Neural cell (in vitro differentiated cells): ENCODE measurements around the gene FRMD4A. TPM values are rescaled to one million over a fixed set of nuclear protein-coding genes. Genes with fewer than 3 reads are reported as not detected.

Source experiments
- H2AFZ ChIP-seq: fragments of 200-600, 300-800 bp; sonication (generic), shearing (Covaris generic); 2 replicates; pipeline ENCODE4 v1.6.0; 2014; ENCODE audit warnings: low read depth, mild to moderate bottlenecking, antibody characterized with exemption, low read length, moderate library complexity
- H3F3A ChIP-seq: fragments of 200-600 bp; shearing (Covaris generic); 2 replicates; pipeline ENCODE4 v1.6.1; 2016; ENCODE audit warnings: mild to moderate bottlenecking, moderate library complexity, mixed read lengths, antibody characterized with exemption, low read length; ENCODE audit not compliant: insufficient read depth, poor library complexity, severe bottlenecking
- H3K27ac ChIP-seq: fragments of 200-600, 300-800 bp; sonication (generic), shearing (Covaris generic); 2 replicates; pipeline ENCODE4 v1.5.1; 2014; ENCODE audit warnings: mild to moderate bottlenecking, low read length, moderate library complexity
- H3K27me3 ChIP-seq: fragments of 300-800, 200-600 bp; sonication (generic), shearing (Covaris generic); 2 replicates; pipeline ENCODE4 v1.6.0; 2014; ENCODE audit warnings: mild to moderate bottlenecking, low read depth, low read length, moderate library complexity; ENCODE audit not compliant: insufficient read depth
- H3K36me3 ChIP-seq: fragments of 300-800, 200-600 bp; sonication (generic), shearing (Covaris generic); 2 replicates; pipeline ENCODE4 v1.5.1; 2014; ENCODE audit warnings: mild to moderate bottlenecking, antibody characterized with exemption, low read length, moderate library complexity; ENCODE audit not compliant: insufficient read depth
- H3K4me2 ChIP-seq: fragments of 300-800, 200-600 bp; sonication (generic), shearing (Covaris generic); 2 replicates; pipeline ENCODE4 v1.6.0; 2014; ENCODE audit warnings: mild to moderate bottlenecking, low read length
- H3K4me3 ChIP-seq: fragments of 300-800, 200-600 bp; sonication (generic), shearing (Covaris generic); 2 replicates; pipeline ENCODE4 v1.5.1; 2014; ENCODE audit warnings: mild to moderate bottlenecking, low read length, moderate library complexity
- H3K79me2 ChIP-seq: fragments of 200-600 bp; shearing (Covaris generic); replicated peaks from 2 replicates; pipeline ENCODE4 v1.6.0; 2014; ENCODE audit warnings: mild to moderate bottlenecking, low read length, moderate library complexity; ENCODE audit not compliant: insufficient read depth
- H3K9ac ChIP-seq: fragments of 300-800, 200-600 bp; sonication (generic), shearing (Covaris generic); 2 replicates; pipeline ENCODE4 v1.6.1; 2016; ENCODE audit warnings: mild to moderate bottlenecking, low read length, mixed read lengths
- H3K9me2 ChIP-seq: fragments of 200-600 bp; shearing (Covaris generic); 2 replicates; pipeline ENCODE4 v1.6.1; 2016; ENCODE audit warnings: mild to moderate bottlenecking, low read length, mixed read lengths; ENCODE audit not compliant: insufficient read depth
- H3K9me3 ChIP-seq: fragments of 200-600, 300-800 bp; sonication (generic), shearing (Covaris generic); 2 replicates; pipeline ENCODE4 v1.6.1; 2016; ENCODE audit warnings: mild to moderate bottlenecking, mixed run types, low read length, moderate library complexity, mixed read lengths
- H4K20me1 ChIP-seq: fragments of 200-600 bp; shearing (Covaris generic); 2 replicates; pipeline ENCODE4 v1.6.1; 2016; ENCODE audit warnings: mild to moderate bottlenecking, mixed run types; ENCODE audit not compliant: insufficient read depth
- EP300 ChIP-seq: fragments of 450-650 bp; conservative IDR thresholded peaks from 2 replicates; pipeline ENCODE4 v1.6.1; 2014; ENCODE audit warnings: antibody characterized with exemption, mild to moderate bottlenecking, moderate library complexity; ENCODE audit not compliant: poor library complexity, severe bottlenecking
- EZH2 ChIP-seq: fragments of 200-600, 300-800 bp; shearing (Covaris generic), sonication (generic); IDR thresholded peaks from 2 replicates; pipeline ENCODE4 v1.6.1; 2014; ENCODE audit warnings: antibody characterized with exemption, low read length, borderline replicate concordance, mild to moderate bottlenecking; ENCODE audit not compliant: insufficient read depth, poor library complexity, severe bottlenecking
- MXI1 ChIP-seq: fragments of 450-650 bp; conservative IDR thresholded peaks from 2 replicates; pipeline ENCODE4 v1.6.1; 2014; ENCODE audit warnings: antibody characterized with exemption, mild to moderate bottlenecking; ENCODE audit not compliant: poor library complexity, severe bottlenecking
- POLR2AphosphoS5 ChIP-seq: IDR thresholded peaks from 2 replicates; pipeline ENCODE4 v1.6.1; 2012
- RAD21 ChIP-seq: fragments of 450-650 bp; conservative IDR thresholded peaks from 2 replicates; pipeline ENCODE4 v1.6.1; 2014; ENCODE audit warnings: antibody characterized with exemption, mild to moderate bottlenecking, moderate library complexity
- SMC3 ChIP-seq: fragments of 450-650 bp; conservative IDR thresholded peaks from 2 replicates; pipeline ENCODE4 v1.6.1; 2014; ENCODE audit warnings: antibody characterized with exemption, mild to moderate bottlenecking, moderate library complexity; ENCODE audit not compliant: poor library complexity
- TAF1 ChIP-seq: IDR thresholded peaks from 2 replicates; pipeline ENCODE4 v1.6.1; 2012; ENCODE audit warnings: low read depth
- polyA plus RNA-seq: library from polyadenylated mRNA; depleted of rRNA; stranded (reverse); fragments of >200 nt; gene quantifications from 2 replicates; pipeline ENCODE4 v1.2.3, GENCODE V29; 2014
- TF ChIP-seq, protein P1 (sequence below): fragments of 450-650 bp; IDR thresholded peaks from 2 replicates; pipeline ENCODE4 v1.5.1; 2014; ENCODE audit warnings: antibody characterized with exemption, mild to moderate bottlenecking, moderate library complexity; ENCODE audit not compliant: poor library complexity, severe bottlenecking
- TF ChIP-seq, protein P2 (sequence below): IDR thresholded peaks from 2 replicates; pipeline ENCODE4 v1.6.1; 2012; ENCODE audit warnings: borderline replicate concordance

FRMD4A gene
- polyA plus RNA-seq, 1 donor from 2014 or later = 36.5 TPM

DNA sequence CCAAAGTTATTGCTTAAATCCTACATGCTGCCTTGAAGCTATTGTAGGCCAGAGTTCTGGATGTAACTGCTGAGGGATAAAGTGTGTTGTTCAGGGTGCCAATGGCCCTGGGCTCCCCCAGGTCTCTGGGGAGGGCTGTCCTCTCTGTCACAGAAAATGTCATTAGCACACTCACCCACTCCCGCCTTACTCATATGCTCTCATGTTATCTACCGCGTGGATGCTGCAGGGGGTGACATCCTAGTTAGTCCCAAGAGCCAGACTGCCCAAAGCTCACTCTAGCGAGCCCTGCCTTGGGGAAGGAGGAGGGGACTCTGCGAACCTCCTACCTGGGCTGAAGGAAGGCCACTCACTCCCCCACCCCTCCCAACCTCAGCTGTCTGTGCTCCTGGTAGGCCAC, 122.5 kb downstream of the FRMD4A start:
- Histone ChIP-seq H3K4me2 (no peak overlapping the region), H3K79me2 (no peaks in the 10 kb centered on the region), H3K27me3 (no peaks in the 10 kb centered on the region), H2AFZ (no peak overlapping the region), H3K9me3 (no peaks in the 10 kb centered on the region), H3F3A (no peaks in the 10 kb centered on the region), H3K36me3 (no peaks in the 10 kb centered on the region), H3K9ac (no peak overlapping the region), H3K27ac (no peak overlapping the region), H3K4me3 (no peak overlapping the region), H4K20me1 (no peaks in the 10 kb centered on the region), H3K9me2 (no peaks in the 10 kb centered on the region)
- TF ChIP-seq, protein P1, sequence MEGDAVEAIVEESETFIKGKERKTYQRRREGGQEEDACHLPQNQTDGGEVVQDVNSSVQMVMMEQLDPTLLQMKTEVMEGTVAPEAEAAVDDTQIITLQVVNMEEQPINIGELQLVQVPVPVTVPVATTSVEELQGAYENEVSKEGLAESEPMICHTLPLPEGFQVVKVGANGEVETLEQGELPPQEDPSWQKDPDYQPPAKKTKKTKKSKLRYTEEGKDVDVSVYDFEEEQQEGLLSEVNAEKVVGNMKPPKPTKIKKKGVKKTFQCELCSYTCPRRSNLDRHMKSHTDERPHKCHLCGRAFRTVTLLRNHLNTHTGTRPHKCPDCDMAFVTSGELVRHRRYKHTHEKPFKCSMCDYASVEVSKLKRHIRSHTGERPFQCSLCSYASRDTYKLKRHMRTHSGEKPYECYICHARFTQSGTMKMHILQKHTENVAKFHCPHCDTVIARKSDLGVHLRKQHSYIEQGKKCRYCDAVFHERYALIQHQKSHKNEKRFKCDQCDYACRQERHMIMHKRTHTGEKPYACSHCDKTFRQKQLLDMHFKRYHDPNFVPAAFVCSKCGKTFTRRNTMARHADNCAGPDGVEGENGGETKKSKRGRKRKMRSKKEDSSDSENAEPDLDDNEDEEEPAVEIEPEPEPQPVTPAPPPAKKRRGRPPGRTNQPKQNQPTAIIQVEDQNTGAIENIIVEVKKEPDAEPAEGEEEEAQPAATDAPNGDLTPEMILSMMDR = no peak
- TF ChIP-seq RAD21 (no peak), EP300 (no peak), EZH2 (no peak), POLR2AphosphoS5 (no peak), MXI1 (no peak), SMC3 (no peak), TAF1 (no peak)
- TF ChIP-seq, protein P2, sequence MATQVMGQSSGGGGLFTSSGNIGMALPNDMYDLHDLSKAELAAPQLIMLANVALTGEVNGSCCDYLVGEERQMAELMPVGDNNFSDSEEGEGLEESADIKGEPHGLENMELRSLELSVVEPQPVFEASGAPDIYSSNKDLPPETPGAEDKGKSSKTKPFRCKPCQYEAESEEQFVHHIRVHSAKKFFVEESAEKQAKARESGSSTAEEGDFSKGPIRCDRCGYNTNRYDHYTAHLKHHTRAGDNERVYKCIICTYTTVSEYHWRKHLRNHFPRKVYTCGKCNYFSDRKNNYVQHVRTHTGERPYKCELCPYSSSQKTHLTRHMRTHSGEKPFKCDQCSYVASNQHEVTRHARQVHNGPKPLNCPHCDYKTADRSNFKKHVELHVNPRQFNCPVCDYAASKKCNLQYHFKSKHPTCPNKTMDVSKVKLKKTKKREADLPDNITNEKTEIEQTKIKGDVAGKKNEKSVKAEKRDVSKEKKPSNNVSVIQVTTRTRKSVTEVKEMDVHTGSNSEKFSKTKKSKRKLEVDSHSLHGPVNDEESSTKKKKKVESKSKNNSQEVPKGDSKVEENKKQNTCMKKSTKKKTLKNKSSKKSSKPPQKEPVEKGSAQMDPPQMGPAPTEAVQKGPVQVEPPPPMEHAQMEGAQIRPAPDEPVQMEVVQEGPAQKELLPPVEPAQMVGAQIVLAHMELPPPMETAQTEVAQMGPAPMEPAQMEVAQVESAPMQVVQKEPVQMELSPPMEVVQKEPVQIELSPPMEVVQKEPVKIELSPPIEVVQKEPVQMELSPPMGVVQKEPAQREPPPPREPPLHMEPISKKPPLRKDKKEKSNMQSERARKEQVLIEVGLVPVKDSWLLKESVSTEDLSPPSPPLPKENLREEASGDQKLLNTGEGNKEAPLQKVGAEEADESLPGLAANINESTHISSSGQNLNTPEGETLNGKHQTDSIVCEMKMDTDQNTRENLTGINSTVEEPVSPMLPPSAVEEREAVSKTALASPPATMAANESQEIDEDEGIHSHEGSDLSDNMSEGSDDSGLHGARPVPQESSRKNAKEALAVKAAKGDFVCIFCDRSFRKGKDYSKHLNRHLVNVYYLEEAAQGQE = no peak

DNA sequence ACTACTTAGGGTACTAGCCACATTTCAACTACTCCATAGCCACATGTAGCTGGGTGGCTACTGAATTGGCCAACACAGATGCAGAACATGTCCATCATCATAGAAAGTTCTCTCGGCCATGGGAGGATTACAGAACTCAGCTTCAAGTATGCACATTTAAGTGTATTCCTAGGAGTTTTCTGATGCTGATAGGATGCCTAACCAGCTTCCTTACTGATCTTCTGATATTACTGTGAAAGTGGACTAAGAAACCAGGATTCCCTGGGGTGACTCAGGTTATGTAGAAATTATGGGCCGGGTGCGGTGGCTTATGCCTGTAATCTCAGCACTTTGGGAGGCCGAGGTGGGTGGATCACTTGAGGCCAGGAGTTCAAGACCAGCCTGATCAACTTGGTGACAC, 125.5 kb downstream of the FRMD4A start:
- H3K4me2 ChIP-seq = no peak overlapping the region
- H3K27ac ChIP-seq = no peak overlapping the region
- no peaks in the 10 kb centered on the region for H3K9me2 ChIP-seq
- H3K79me2 ChIP-seq = no peaks in the 10 kb centered on the region
- TF ChIP-seq, protein P2 = no peak
- no peak for TF ChIP-seq SMC3
- TF ChIP-seq EZH2 = no peak
- TF ChIP-seq POLR2AphosphoS5 = no peak
- TF ChIP-seq RAD21 = no peak
- no peak for TF ChIP-seq MXI1
- TF ChIP-seq TAF1 = no peak
- TF ChIP-seq, protein P1 = no peak
- no peak for TF ChIP-seq EP300
- no peak overlapping the region for H3K4me3 ChIP-seq
- no peaks in the 10 kb centered on the region for H3K36me3 ChIP-seq
- H2AFZ ChIP-seq = no peak overlapping the region
- no peaks in the 10 kb centered on the region for H3K27me3 ChIP-seq
- H3K9ac ChIP-seq = no peak overlapping the region
- no peaks in the 10 kb centered on the region for H3F3A ChIP-seq
- no peaks in the 10 kb centered on the region for H4K20me1 ChIP-seq
- H3K9me3 ChIP-seq = no peaks in the 10 kb centered on the region
